Mammary epithelial cell (primary cell): ENCODE measurements around the gene IGSF21.

ENCODE experiments used
- EZH2 ChIP-seq: IDR thresholded peaks from 2 replicates; pipeline ENCODE4 v1.6.1; 2012; ENCODE audit warnings: low read length, inconsistent platforms, borderline replicate concordance
- TF ChIP-seq, protein P1 (sequence below), 2 donors: IDR thresholded peaks in 1 of 2; conservative IDR thresholded peaks in 1 of 2; 2 replicates each; pipeline ENCODE4 v1.5.1; 2011 to 2012; ENCODE audit warnings: inconsistent platforms in 2 of 2, low read length in 2 of 2, mild to moderate bottlenecking in 2 of 2, control low read depth in 1 of 2, low read depth in 1 of 2; ENCODE audit not compliant: insufficient read depth in 1 of 2; ENCODE audit errors: extremely low read depth in 1 of 2

DNA sequence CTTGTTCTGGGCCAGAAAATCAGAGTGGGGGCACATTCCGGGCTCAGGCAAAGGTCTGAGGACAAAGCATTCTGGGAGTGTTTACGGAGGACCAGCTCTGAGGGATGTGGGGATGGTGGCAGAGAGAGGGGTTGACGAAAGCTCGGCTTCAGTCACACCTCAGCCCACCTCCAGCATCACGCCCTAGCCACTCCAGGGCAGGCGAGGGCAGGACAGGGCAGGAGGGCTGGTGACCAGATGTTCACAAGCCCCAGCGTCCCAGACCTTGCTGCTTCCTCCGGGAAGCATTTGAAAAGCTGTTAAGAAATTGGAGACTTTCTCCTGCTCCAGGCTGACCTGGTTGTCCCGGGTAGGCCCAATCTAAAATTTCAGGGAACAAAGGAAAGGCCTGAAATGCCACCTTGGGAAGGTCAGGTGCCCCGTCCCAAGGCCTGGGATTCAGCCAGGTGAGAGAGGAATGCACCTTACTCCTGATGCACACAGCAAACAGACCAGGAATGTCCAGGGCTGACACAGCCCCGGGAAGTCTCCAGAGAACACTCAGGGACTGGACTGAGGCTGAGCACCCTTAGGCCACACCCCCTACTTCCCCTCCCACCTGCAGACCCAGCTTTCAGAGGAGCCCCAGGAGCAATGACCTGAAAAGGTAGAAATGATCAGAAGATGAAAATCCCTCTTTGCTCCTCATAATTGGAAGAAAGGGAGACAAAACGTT, 301.2 kb downstream of the IGSF21 start:
- TF ChIP-seq, protein P1, sequence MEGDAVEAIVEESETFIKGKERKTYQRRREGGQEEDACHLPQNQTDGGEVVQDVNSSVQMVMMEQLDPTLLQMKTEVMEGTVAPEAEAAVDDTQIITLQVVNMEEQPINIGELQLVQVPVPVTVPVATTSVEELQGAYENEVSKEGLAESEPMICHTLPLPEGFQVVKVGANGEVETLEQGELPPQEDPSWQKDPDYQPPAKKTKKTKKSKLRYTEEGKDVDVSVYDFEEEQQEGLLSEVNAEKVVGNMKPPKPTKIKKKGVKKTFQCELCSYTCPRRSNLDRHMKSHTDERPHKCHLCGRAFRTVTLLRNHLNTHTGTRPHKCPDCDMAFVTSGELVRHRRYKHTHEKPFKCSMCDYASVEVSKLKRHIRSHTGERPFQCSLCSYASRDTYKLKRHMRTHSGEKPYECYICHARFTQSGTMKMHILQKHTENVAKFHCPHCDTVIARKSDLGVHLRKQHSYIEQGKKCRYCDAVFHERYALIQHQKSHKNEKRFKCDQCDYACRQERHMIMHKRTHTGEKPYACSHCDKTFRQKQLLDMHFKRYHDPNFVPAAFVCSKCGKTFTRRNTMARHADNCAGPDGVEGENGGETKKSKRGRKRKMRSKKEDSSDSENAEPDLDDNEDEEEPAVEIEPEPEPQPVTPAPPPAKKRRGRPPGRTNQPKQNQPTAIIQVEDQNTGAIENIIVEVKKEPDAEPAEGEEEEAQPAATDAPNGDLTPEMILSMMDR (conservative IDR thresholded peaks at IDR 0.05 in 1 of 2, IDR thresholded peaks at IDR 0.05 in 1 of 2; ENCODE audit: extremely low read depth in 1 of 2, insufficient read depth in 1 of 2, low read depth in 1 of 2, low read length in 2 of 2) = no peak
- TF ChIP-seq EZH2 = no peak
